ENCODE measurements around the gene IPCEF1. TPM values are rescaled to one million over a fixed set of nuclear protein-coding genes. Genes with fewer than 3 reads are reported as not detected.

IPCEF1 gene
- total and polyA plus RNA-seq, 4 donors: 0.85 to 18.1 (median 3.6) TPM

DNA sequence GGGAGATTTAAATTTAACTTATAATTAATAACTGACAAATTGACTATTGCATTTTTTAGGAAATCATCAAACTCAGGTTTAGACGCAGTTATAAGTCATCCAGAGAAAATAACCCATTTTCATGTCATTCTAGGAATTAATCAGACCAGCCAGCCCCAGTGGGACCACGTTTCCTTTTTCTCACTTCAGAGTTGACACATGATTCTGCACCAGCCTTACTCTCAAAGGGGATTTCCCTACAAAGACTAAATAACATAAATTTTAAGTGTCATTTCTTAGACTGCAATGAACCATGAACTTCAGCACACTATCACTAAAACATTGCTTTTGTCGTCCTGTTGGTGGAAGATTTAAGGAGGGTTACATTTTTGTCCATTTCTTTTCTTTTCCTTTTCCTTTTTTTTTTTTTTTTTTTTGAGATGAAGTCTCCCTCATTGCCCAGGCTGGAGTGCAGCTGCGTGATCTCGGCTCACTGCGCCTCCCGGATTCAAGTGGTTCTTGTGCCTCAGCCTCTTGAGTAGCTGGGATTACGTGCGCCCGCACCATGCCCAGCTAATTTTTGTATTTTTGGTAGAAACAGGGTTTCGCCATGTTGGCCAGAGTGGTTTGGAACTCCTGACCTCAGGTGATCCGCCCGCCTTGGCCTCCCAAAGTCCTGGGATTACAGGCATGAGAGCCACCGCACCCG lies 3.6 kb downstream of the IPCEF1 start:
- Histone ChIP-seq H3K27me3 (ENCODE audit: control insufficient read depth in 3 of 3, insufficient read depth in 3 of 3, low read length in 2 of 3) (no peaks in the 10 kb centered on the region), H3K4me3 (no peak overlapping the region), H3K27ac (ENCODE audit: low read depth in 1 of 2, low read length in 1 of 2) (no peak overlapping the region), H3K36me3 (ENCODE audit: control insufficient read depth in 4 of 4, insufficient read depth in 4 of 4, low read length in 4 of 4) (no peaks in the 10 kb centered on the region), H3K4me1 (ENCODE audit: control insufficient read depth in 5 of 5, insufficient read depth in 5 of 5, low read length in 5 of 5) (peaks cover 0 to 10% (median 3%) of the 10 kb centered on the region in 5 donors), H3K9me3 (ENCODE audit: control insufficient read depth in 4 of 4, insufficient read depth in 3 of 4, low read length in 3 of 4) (no peaks in the 10 kb centered on the region), H3K9ac (ENCODE audit: insufficient read depth in 1 of 2, low read length in 2 of 2) (no peak overlapping the region)
- ATAC-seq (ENCODE audit: insufficient read depth, low FRiP score) (peak; percentile 51), DNase-seq (no peak)
- WGBS, 2 donors: 65 to 73% methylated on average over 15 of the region's 15 CpGs
- no peak for TF ChIP-seq CTCF (IDR thresholded peaks at IDR 0.05; ENCODE audit: control extremely low read depth, extremely low read depth)

DNA sequence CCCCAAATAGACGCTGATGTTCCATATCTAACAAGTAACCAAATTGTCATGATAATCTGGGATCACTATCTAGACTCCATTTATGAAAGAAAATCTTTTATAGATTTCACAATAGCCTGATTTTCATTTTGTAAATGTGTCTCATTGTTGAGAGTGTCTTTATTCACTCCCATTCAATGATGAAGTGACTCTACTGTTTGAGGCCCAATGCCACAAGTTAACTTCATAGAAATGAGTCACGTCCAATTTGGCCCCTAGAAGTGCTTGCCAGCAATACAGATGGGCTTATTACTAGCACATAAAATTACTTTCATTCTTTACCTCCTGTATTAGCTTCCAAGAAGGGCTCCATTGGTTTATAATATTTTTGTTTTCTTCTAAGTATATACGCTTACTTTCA lies 6.3 kb downstream of the IPCEF1 start:
- Histone ChIP-seq H3K4me1 (ENCODE audit: control insufficient read depth in 5 of 5, insufficient read depth in 5 of 5, low read length in 5 of 5) (peaks cover 0 to 8% (median 3%) of the 10 kb centered on the region in 5 donors), H3K4me3 (no peak overlapping the region), H3K9me3 (ENCODE audit: control insufficient read depth in 4 of 4, insufficient read depth in 3 of 4, low read length in 3 of 4) (no peaks in the 10 kb centered on the region), H3K27me3 (ENCODE audit: control insufficient read depth in 3 of 3, insufficient read depth in 3 of 3, low read length in 2 of 3) (no peaks in the 10 kb centered on the region), H3K27ac (ENCODE audit: low read depth in 1 of 2, low read length in 1 of 2) (no peak overlapping the region), H3K9ac (ENCODE audit: insufficient read depth in 1 of 2, low read length in 2 of 2) (no peak overlapping the region), H3K36me3 (ENCODE audit: control insufficient read depth in 4 of 4, insufficient read depth in 4 of 4, low read length in 4 of 4) (no peaks in the 10 kb centered on the region)
- ATAC-seq (ENCODE audit: insufficient read depth, low FRiP score) (no peak), DNase-seq (no peak)
- WGBS, 2 donors: 86 to 91% methylated on average over 3 of the region's 3 CpGs
- TF ChIP-seq CTCF (IDR thresholded peaks at IDR 0.05; ENCODE audit: control extremely low read depth, extremely low read depth): no peak

GRCh38 chr6:154347981-154348380 lies 8.6 kb downstream of the IPCEF1 start:
- H3K36me3 ChIP-seq (ENCODE audit: control insufficient read depth in 4 of 4, insufficient read depth in 4 of 4, low read length in 4 of 4): no peaks in the 10 kb centered on the region
- DNase-seq (no peak), ATAC-seq (ENCODE audit: insufficient read depth, low FRiP score) (peak; percentile 44)
- H3K9ac ChIP-seq (ENCODE audit: insufficient read depth in 1 of 2, low read length in 2 of 2): no peak overlapping the region
- H3K27me3 ChIP-seq (ENCODE audit: control insufficient read depth in 3 of 3, insufficient read depth in 3 of 3, low read length in 2 of 3): no peaks in the 10 kb centered on the region
- 77 to 93% methylated on average over 6 of the region's 6 CpGs for WGBS, 2 donors
- H3K4me3 ChIP-seq: no peak overlapping the region
- no peak for TF ChIP-seq CTCF (IDR thresholded peaks at IDR 0.05; ENCODE audit: control extremely low read depth, extremely low read depth)
- H3K27ac ChIP-seq (ENCODE audit: low read depth in 1 of 2, low read length in 1 of 2): no peak overlapping the region
- no peaks in the 10 kb centered on the region for H3K4me1 ChIP-seq (ENCODE audit: control insufficient read depth in 5 of 5, insufficient read depth in 5 of 5, low read length in 5 of 5)
- H3K9me3 ChIP-seq (ENCODE audit: control insufficient read depth in 4 of 4, insufficient read depth in 3 of 4, low read length in 3 of 4): no peaks in the 10 kb centered on the region

GRCh38 chr6:154345811-154346210 lies 10.8 kb downstream of the IPCEF1 start:
- no peaks in the 10 kb centered on the region for H3K36me3 ChIP-seq (ENCODE audit: control insufficient read depth in 4 of 4, insufficient read depth in 4 of 4, low read length in 4 of 4)
- H3K9me3 ChIP-seq (ENCODE audit: control insufficient read depth in 4 of 4, insufficient read depth in 3 of 4, low read length in 3 of 4): no peaks in the 10 kb centered on the region
- no peak for TF ChIP-seq CTCF (IDR thresholded peaks at IDR 0.05; ENCODE audit: control extremely low read depth, extremely low read depth)
- WGBS, 2 donors: 93 to 96% methylated on average over 4 of the region's 4 CpGs
- ATAC-seq (ENCODE audit: insufficient read depth, low FRiP score) (no peak), DNase-seq (no peak)
- H3K27ac ChIP-seq (ENCODE audit: low read depth in 1 of 2, low read length in 1 of 2): no peak overlapping the region
- peaks cover 0 to 14% (median 0%) of the 10 kb centered on the region in 5 donors for H3K4me1 ChIP-seq (ENCODE audit: control insufficient read depth in 5 of 5, insufficient read depth in 5 of 5, low read length in 5 of 5)
- H3K9ac ChIP-seq (ENCODE audit: insufficient read depth in 1 of 2, low read length in 2 of 2): no peak overlapping the region
- no peaks in the 10 kb centered on the region for H3K27me3 ChIP-seq (ENCODE audit: control insufficient read depth in 3 of 3, insufficient read depth in 3 of 3, low read length in 2 of 3)
- no peak overlapping the region for H3K4me3 ChIP-seq
